Gastrocnemius medialis (tissue), 4 donors: ENCODE measurements around the gene PDC.

Source experiments
- POLR2A ChIP-seq, 2 donors: fragments of 450-650 bp; IDR thresholded peaks; one replicate each; pipeline ENCODE4 v1.6.1; 2017; ENCODE audit warnings: antibody characterized with exemption in 2 of 2, mild to moderate bottlenecking in 2 of 2, moderate library complexity in 2 of 2
- TF ChIP-seq, protein P1 (sequence below), 5 experiments: fragments of 450-650 bp in 3 of 5; fragments of 200-600 bp in 2 of 5; sonication (generic) in 2 of 5; IDR thresholded peaks in 4 of 5; conservative IDR thresholded peaks in 1 of 5; 1 replicate in 4 of 5; 2 replicates in 1 of 5; pipeline ENCODE4 v1.5.1; 2016 to 2019; ENCODE audit warnings: antibody characterized with exemption in 5 of 5, mild to moderate bottlenecking in 3 of 5, moderate library complexity in 3 of 5

DNA sequence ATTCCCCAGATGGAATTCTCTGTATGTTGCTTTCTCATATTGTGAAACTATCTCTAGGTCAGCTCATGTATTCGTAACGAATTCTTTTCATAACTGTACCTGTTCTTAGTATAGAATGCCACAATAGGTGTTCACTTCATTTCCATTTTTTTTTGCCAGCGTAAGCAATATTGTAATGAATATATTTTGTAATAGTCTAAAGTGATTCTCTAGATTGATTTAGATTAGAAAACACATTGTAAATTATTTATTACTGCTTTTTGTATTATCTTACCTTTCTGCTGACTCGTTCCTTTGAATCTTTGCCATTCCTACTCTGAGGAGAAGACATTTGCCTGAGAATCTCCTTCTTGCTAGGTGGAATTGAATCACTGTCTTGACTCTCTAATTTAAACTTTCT is 14.8 kb downstream of the PDC start:
- TF ChIP-seq, protein P1, sequence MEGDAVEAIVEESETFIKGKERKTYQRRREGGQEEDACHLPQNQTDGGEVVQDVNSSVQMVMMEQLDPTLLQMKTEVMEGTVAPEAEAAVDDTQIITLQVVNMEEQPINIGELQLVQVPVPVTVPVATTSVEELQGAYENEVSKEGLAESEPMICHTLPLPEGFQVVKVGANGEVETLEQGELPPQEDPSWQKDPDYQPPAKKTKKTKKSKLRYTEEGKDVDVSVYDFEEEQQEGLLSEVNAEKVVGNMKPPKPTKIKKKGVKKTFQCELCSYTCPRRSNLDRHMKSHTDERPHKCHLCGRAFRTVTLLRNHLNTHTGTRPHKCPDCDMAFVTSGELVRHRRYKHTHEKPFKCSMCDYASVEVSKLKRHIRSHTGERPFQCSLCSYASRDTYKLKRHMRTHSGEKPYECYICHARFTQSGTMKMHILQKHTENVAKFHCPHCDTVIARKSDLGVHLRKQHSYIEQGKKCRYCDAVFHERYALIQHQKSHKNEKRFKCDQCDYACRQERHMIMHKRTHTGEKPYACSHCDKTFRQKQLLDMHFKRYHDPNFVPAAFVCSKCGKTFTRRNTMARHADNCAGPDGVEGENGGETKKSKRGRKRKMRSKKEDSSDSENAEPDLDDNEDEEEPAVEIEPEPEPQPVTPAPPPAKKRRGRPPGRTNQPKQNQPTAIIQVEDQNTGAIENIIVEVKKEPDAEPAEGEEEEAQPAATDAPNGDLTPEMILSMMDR (IDR thresholded peaks at IDR 0.05 in 4 of 5, conservative IDR thresholded peaks at IDR 0.05 in 1 of 5) = no peak
- no peak for TF ChIP-seq POLR2A (IDR thresholded peaks at IDR 0.05)
